Urothelium cell line (cell line): ENCODE data around the gene UBA3.

Experiments used
- DNase-seq: peaks from one replicate; pipeline ENCODE4 v3.0.0; 2011; ENCODE audit warnings: low spot score, mixed read lengths
- FAIRE-seq: peaks from 2 replicates; lab custom pipeline; 2011; peaks lifted over from hg19 to GRCh38; lab: Jason Lieb, UNC

UBA3 gene

GRCh38 chr3:69102384-69102783 lies 22.2 kb upstream of the UBA3 start:
- no peak for FAIRE-seq
- no peak for DNase-seq

- DNase-seq (no peak), FAIRE-seq (no peak)
These were observed 19.4 kb upstream of the UBA3 start for GRCh38 chr3:69099576-69099975.

GRCh38 chr3:69097407-69098086 lies 17.4 kb upstream of the UBA3 start:
- no peak for DNase-seq

GRCh38 chr3:69096299-69096698 lies 16.1 kb upstream of the UBA3 start:
- DNase-seq, result no peak
- no peak for FAIRE-seq

More at GRCh38 chr3:69097407-69098086, 17.4 kb upstream of the UBA3 start:
- no peak for FAIRE-seq

GRCh38 chr3:69095636-69096035 lies 15.5 kb upstream of the UBA3 start:
- FAIRE-seq, result no peak

GRCh38 chr3:69094467-69095205 lies 14.5 kb upstream of the UBA3 start:
- FAIRE-seq, result no peak
- no peak for DNase-seq

More at GRCh38 chr3:69095636-69096035, 15.5 kb upstream of the UBA3 start:
- no peak for DNase-seq

GRCh38 chr3:69092030-69092516 lies 11.9 kb upstream of the UBA3 start:
- DNase-seq (no peak), FAIRE-seq (no peak)

- DNase-seq (no peak), FAIRE-seq (no peak)
These were observed 11.3 kb upstream of the UBA3 start for GRCh38 chr3:69091389-69092029.

- no peak for FAIRE-seq
- DNase-seq, result no peak
These were observed 9.9 kb upstream of the UBA3 start for GRCh38 chr3:69090021-69090420.

- no peak for FAIRE-seq
These were observed 7.9 kb upstream of the UBA3 start for GRCh38 chr3:69088063-69088462.

GRCh38 chr3:69087030-69087791 lies 7.0 kb upstream of the UBA3 start:
- DNase-seq (no peak), FAIRE-seq (no peak)

More at GRCh38 chr3:69088063-69088462, 7.9 kb upstream of the UBA3 start:
- DNase-seq, result no peak

GRCh38 chr3:69085833-69086722 lies 5.9 kb upstream of the UBA3 start:
- FAIRE-seq (no peak), DNase-seq (peak; percentile 66)

- DNase-seq, result peak; percentile 9
- FAIRE-seq, result no peak
These were observed 5.1 kb upstream of the UBA3 start for GRCh38 chr3:69085168-69085832.

GRCh38 chr3:69084326-69085167 lies 4.4 kb upstream of the UBA3 start, which contains the start of gene ARL6IP5:
Gene ARL6IP5, plus strand, starts transcription at chr3:69084937. Its CDS starts 111 bp downstream, at chr3:69085048.
- peak; percentile 81 for DNase-seq
- no peak for FAIRE-seq

GRCh38 chr3:69082805-69083204 lies 2.6 kb upstream of the UBA3 start:
- no peak for FAIRE-seq
- peak; percentile 36 for DNase-seq

- no peak for DNase-seq
- no peak for FAIRE-seq
These were observed 2.2 kb upstream of the UBA3 start for GRCh38 chr3:69082361-69082760.

- FAIRE-seq (no peak), DNase-seq (peak; percentile 39)
These were observed 1.6 kb upstream of the UBA3 start for GRCh38 chr3:69081583-69082262.
